Measurements from ENCODE around the gene FOXP1.
"Not testable (repeated sequence)": the region's sequence is repeated elsewhere in the genome, so short reads cannot be mapped to it uniquely, and the experiment has no call there.

Gene FOXP1

GRCh38 chr3:71451812-71452211 lies 131.7 kb downstream of the FOXP1 start:
- no peak for DNase-seq (ENCODE audit: low read depth)

- no peak for DNase-seq (ENCODE audit: low read depth)
Observed at GRCh38 chr3:71451060-71451459, 132.5 kb downstream of the FOXP1 start.

- DNase-seq (ENCODE audit: low read depth), result no peak
Observed at GRCh38 chr3:71450162-71450561, 133.4 kb downstream of the FOXP1 start.

DNA sequence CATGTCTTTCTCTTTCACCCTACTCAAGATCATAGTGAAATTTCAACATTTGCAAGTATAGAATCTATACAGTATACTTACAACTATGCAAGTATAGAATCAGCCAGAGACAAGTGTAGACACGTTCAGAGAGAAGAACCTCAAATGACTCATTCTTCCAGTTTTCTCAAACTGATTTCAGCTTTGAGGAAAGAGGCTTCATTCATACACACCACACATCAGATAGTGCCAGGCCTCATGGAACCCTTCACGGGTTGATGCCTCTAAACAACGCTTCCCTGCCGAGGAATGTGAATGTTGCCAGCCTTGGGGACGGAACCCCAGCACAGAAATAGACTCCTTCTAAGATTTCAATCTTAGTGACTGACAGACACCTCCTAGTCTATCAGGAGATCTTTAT lies 135.7 kb downstream of the FOXP1 start:
- DNase-seq (ENCODE audit: low read depth), result no peak

DNA sequence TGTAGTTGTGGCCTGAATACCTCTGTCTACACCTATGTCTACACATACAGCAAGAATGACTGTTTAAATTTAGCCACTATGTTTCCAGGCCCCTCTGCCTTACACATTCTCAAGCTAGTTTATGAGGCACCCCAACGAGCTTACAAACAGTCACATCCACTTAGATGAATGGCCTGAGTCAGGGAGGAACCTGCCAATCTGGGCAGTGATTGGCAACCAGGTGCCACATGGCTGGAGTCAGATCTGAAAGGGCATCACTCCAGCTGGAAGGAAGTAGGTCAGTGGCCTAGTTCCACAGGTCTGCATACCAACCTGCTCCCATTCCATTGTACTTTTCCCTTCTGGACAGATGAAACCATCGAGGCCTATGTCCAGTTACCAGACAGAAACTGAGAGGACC lies 136.3 kb downstream of the FOXP1 start:
- DNase-seq (ENCODE audit: low read depth), result no peak

GRCh38 chr3:71446734-71447133 lies 136.8 kb downstream of the FOXP1 start:
- no peak for DNase-seq (ENCODE audit: low read depth)

DNA sequence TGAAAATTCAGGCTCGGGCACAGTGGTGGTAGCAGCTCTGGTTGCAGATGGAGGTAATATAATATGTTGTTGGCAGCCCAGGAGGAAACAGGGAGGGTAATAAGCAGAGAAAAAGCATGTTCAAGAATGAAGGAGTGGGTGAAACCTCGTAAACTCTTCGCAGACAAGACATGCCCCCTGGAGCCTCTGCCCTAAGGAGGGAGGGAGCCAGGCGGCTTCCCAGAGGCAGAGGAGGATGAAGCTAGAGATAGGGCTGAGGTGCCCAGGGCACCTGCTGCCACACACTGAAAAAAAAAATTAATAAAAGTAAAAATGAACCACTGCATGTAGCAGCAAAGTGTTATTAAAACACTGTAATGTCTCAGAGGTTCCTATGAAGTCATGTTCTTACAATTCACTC lies 137.3 kb downstream of the FOXP1 start:
- DNase-seq (ENCODE audit: low read depth), result no peak

GRCh38 chr3:71444861-71445259 lies 138.7 kb downstream of the FOXP1 start:
- DNase-seq (ENCODE audit: low read depth), result no peak

- DNase-seq (ENCODE audit: low read depth), result peak; percentile 46
Observed at GRCh38 chr3:71444028-71444860, 139.3 kb downstream of the FOXP1 start.

GRCh38 chr3:71443332-71443731 lies 140.2 kb downstream of the FOXP1 start:
- no peak for DNase-seq (ENCODE audit: low read depth)

GRCh38 chr3:71442652-71443042 lies 140.9 kb downstream of the FOXP1 start:
- no peak for DNase-seq (ENCODE audit: low read depth)

DNA sequence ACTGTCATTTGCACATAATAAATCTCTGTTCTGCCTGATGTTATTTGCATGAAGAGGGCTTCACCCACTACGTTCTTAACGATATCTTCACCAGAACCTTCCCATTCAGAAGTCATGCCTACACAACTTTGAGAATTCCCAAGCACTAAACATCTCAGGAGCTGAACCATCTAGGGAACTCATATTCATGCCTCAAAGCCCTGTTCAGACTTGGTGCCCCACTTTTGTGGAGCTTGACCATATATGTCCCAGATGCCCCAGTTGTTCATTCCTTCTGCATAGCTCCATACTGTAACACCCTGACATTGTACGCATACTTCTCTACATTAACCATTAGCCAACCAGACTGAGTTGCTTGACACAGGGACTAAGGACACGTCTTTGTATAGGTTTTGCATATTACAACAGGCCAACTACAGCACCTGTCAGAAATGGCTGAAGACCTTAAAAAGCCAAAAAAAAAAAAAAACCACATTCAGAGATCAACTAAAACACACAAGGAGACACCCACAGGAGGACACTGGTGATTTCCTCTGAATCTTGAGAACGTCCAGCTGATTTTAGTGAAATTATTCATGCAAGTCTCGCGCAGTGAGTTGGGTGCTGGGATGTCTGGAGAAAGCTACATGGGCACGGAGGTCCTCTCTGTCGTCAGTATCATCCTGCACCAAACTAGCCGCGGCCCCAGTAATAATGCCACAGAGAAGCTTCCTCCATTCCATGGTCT lies 141.4 kb downstream of the FOXP1 start:
- no peak for DNase-seq (ENCODE audit: low read depth)

- DNase-seq (ENCODE audit: low read depth), result no peak
Observed at GRCh38 chr3:71441217-71441924, 142.2 kb downstream of the FOXP1 start.

- no peak for DNase-seq (ENCODE audit: low read depth)
Observed at GRCh38 chr3:71438904-71439303, 144.6 kb downstream of the FOXP1 start.

DNA sequence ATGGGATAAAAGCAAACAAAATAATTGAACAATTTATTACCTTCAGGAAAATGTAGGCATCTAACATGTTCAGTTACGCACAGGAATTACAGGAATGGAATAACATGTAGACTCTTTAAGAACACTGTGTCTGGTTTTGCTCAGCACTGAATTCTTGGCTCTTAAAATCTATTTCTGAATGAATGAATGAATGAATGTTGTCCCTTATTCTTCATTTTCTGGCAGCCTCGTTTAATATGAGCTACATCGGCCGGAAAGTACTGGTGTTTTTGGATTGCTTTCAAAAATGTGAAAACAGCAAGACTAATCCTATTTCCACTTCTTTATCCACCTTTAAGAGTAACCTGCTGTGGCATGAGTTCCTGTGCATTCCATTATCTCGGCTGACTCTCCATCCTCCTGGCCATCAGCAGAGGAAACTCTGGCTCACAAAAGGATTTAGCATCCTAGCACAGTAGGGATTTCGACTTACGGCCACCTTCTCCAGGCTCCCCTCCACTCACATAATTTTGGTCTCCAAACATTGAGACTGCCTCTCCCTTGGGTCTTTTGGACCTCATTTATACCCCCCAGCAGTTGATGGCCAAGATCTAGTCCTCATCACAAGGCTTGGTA lies 145.3 kb downstream of the FOXP1 start:
- DNase-seq (ENCODE audit: low read depth), result no peak

DNA sequence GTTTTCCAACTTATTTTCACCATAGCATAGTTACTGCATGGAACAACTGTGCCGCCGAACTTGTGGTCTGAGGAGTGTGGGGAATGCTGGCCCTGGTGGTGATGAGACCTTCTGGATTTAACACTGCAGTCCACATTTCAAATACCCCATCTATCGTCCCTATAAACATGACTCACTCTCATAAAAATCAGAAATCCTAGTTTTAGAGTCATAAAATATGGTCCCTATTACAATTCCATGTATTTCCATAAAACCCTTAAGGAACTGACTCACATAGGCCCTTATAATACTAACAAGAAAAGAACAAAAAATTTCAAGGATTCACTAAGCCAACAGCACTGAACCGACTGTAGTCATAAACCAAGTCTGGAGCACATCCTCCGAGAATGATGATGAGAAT lies 147.2 kb downstream of the FOXP1 start:
- DNase-seq (ENCODE audit: low read depth), result no peak

GRCh38 chr3:71435836-71436235 lies 147.7 kb downstream of the FOXP1 start:
- DNase-seq (ENCODE audit: low read depth), result not testable (repeated sequence)

DNA sequence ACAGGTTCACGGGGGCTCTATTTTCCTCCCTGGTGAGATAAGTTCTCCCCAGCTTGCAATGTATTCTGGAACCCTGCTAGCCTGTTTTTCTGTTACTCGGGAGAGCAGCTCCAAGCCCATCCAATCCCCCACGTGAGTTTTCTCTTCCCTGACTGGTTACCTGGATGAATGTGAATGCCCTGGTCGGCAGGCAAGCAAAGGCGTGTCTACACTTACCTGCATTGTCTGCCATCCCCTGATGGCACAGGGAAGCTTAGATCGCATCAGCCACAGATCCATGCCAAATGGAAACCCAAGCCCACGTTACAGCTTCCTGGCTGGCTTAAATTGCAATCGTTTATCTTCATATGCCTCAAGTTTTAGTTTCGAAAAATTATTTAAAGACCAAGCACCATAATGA lies 149.9 kb downstream of the FOXP1 start:
- DNase-seq (ENCODE audit: low read depth), result no peak

- no peak for DNase-seq (ENCODE audit: low read depth)
Observed at GRCh38 chr3:71432044-71432975, 151.2 kb downstream of the FOXP1 start.

DNA sequence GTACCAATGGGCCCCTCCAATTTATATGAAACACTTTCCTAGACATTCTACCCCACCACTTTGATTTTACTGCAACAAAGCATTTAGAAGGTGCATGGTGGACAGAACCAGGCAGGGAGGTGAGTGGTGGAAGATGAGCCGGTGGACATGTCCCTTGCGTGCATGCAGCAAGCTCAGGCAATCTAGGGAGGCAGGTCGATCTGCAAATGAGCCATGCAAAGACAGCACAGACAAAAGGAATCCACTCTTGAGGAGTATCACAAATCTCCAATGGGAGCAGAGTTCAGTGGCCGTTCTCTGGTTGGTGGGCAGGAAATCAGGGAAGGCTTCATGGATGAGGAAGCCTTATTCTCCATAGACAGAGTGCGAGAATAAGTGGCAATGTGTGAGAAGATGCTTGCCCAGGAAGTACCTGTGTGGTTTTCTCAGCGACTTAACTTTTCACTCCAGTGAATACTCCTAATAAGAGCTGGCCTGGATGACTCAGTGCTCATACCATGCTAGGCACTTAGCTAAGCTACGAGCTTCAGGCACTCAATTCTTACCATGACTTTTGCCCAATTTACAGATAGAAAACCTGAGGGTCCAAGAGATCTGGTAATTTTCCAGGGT lies 152.5 kb downstream of the FOXP1 start:
- DNase-seq (ENCODE audit: low read depth), result no peak

GRCh38 chr3:71429597-71429988 lies 153.9 kb downstream of the FOXP1 start:
- no peak for DNase-seq (ENCODE audit: low read depth)

Data from activated T-cell treated with anti-CD3 and anti-CD28 coated beads for 48 hours (primary cell).